ENCODE measurements around the gene SNHG17.
"Not testable (repeated sequence)": the region's sequence is repeated elsewhere in the genome, so short reads cannot be mapped to it uniquely, and the experiment has no call there.

Gene SNHG17

DNA sequence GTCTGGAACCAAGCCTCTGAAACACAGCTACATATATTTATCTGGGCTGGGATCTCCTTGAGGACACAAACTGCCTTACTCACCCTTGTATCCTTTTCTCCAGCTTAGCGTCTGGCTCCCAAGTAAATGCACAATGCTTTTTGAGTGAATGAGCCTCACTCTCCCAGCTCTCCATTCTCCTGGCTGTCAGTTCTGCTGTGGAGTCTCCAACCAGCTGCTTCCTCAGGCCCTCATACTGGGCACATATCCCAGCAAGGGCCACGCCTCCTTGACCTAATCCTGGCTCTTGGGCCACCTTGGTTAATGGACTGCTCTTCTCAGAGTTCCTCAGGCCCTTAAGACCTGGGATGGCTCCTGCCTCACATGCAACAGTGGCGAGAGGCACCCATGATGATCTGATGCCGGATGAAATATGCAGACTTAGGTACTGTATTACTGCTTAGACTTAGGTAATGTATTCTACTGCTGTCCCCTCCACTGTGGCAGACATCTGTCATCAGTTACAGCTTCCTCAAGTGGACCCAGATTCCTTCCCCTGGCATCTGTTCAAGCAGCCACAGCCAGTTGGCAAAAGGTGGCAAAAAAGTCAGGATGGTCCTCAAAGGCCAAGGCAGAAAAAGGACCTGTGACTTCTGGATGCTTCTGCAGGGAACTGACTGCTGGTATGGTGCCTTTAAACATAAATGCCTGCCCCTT lies 16.5 kb downstream of the SNHG17 start:
- DNase-seq = peak; percentile 48

DNA sequence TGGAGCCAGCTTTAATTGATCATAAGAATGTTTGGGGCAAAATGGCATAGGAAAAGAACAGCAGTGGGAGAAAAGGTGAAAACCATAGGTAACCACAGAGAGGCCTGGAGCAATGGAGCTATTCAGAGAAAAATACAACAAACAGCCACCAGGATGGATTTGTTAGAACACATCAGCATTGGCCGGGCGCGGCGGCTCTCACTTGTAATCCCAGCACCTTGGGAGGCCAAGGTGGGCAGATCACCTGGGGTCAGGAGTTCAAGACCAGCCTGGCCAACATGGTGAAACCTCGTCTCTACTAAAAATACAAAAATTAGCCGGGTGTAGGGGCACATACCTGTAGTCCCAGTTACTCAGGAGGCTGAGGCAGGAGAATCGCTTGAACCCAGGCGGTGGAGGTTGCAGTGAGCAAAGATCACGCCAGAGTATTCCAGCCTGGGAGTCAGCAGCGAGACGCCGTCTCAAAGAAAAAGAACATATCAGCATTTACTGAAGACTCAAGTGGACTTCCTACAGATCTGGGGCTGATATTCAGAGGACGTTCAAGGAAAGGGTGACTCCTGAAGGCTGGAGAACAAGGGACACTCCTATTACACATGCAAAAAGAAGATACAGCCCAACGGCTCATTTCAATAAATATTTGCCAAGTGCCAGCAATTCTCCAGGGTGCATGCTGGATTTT lies 20.2 kb downstream of the SNHG17 start:
- no peak for DNase-seq

DNA sequence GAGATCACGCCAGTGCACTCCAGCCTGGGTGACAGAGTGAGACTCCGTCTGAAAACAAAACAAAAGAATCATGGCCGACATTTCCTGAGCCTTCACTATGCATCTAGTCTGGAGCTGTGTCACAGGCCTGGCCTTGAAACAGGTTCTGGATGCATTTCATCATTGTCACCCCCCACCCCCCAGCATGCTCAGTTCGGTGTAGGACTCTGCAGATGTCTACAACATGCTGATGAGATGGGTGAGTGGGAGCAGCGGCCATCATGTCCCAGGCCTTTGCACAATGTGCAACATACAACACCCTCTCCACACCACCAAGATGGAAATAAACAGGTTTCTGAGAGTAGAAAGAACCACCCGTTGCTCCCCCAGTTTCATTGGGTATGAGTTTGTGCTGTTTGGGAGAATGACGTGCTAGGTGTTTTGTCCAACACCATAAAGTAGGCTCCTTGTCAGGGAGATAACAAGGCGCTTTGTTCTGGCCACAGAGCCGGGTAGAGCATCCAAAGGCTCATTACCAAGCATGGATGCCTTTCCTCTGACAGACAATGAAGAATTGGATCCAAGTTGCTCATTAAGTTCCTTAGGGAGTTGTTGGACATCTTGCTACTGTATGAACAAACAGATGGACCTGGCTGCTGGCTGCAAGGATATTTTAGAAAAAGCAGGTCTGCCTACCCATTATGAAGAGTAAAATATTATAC lies 22.1 kb downstream of the SNHG17 start:
- no peak for DNase-seq

DNA sequence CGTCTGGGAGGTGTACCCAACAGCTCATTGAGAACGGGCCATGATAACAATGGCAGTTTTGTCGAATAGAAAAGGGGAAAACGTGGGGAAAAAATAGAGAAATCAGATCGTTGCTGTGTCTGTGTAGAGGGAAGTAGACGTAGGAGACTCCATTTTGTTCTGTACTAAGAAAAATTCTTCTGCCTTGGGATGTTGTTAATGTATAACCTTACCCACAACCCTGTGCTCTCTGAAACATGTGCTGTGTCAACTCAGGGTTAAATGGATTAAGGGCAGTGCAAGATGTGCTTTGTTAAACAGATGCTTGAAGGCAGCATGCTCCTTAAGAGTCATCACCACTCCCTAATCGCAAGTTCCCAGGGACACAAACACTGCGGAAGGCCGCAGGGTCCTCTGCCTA lies 27.3 kb downstream of the SNHG17 start:
- not testable (repeated sequence) for DNase-seq

DNA sequence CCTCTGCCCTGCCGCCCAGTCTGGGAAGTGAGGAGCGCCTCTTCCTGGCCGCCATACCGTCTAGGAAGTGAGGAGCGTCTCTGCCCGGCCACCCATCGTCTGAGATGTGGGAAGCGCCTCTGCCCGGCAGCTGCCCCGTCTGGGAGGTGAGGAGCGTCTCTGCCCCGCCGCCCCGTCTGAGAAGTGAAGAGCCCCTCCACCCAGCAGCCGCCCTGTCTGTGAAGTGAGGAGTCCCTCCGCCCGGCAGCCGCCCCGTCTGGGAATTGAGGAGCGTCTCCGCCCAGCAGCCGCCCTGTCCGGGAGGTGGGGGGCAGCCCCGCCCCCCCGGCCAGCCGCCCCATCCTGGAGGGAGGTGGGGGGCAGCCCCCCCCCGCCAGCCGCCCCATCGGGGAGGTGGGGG lies 27.8 kb downstream of the SNHG17 start:
- DNase-seq = no peak

DNA sequence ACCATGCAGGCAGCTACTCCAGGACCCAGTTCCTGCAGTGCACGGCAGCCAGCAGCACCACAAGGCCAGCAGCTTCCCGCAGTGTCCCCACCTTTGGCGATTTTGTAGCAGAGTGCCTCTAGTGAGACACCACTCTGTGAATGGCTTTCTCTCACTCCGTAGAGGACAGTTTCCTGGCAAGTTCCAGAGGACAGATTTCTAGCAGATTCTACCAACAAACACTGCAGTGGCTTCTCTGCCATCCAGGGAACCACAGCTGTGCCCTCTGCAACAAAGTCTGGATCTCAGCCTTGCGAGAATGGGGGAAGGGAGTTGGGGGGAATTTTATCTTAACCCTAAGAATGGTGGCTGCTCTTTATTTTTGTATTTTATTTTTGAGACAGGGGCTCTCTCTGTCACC lies 28.7 kb downstream of the SNHG17 start:
- DNase-seq = no peak

DNA sequence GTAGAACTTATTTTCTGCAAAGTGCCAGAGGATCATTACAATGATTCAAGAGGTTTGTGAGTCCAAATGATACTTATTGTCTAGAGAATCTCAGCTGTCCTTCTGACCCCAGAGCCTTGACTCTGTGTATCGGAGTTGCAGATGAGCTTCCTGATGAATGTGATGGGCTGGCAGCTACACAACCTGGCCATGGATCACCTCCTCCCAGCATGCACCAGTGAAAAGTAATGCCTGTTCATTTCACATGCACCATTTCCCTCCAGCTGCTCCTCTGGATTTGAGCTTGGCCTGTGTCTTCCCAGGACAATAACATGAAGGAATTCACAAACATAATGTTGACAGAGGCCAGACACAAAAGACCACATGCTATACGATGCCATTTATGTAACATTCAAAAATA lies 30.0 kb downstream of the SNHG17 start:
- DNase-seq = no peak

DNA sequence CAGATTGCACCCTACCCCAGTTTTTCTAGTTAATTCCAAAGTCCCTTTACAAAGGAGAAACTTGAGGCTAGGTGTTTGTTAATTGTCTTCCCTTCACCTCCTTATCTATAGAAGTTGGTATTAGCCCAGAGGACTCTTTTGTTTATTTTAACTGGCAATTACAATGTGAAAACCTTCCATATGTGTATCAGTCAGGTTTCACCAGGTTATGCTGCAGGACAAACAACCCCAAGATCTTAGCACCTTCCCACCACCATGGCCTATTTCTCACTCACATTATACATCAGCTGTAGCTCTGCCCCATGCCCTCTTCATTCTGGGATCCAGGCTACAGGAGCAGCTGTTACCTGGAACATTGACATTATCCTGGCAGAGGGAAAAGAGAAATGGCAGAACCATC lies 31.1 kb downstream of the SNHG17 start:
- DNase-seq = no peak

DNA sequence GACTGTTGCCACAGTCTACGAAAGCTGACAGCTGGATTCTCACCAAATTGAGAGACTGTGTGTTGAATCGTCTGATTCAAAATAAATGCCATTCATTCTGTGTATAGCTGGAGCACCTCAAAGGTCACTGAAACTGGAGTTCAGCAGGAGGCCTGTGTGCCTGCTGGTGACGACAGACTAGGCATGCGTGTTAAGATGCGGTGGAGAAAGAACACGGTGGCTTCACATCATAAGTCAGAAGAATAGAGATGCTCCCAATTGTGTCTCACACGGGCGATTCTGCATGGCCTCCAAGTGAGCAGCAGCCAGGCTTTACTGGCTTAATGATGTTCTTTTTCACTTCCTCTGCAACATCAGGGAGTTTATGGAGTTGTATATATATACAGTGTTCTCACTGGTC lies 32.3 kb downstream of the SNHG17 start:
- DNase-seq = no peak

DNA sequence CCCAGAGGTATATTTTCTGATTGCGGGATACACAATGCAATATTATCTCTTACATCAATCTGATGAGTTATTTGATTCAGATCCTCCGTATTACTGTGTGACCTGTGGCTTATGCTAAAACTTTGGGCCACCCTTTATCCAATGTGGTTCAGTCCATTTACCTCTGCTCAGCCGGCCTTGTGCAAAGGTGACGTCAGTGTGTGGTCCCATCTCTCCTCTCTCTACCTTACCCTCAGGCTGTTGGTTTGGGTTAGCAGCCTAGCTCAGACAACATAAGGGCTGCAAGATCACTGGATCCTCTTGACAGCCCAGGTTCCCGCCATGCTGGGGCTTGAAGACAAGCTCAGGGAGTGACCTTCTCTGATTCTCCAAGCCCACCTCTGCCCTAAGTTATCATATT lies 33.0 kb downstream of the SNHG17 start:
- no peak for DNase-seq

DNA sequence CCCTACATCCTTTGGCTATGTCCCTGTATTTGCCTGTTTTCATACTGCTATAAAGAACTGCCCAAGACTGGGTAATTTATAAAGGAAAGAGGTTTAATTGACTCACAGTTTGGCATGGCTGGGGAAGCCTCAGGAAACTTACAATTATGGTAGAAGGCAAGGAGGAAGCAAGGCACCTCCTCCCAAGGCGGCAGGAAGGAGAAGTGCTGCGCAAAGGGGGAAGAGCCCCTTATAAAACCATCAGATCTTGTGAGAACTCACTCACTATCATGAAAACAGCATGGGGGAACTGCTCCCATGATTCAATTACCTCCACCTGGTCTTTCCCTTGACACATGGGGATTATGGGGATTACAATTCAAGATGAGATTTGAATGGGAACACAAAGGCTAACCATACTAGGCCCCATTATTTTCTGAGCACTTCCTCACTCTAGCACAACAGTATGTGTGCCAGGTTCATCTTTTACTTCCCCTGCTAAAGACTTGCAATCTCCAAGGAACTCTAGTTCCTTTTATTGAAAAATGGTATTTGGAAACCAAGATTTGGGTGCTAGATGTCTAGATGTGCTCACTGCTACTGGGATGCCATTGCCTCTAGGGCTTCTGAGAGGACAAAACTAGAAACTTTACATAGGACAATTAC lies 39.3 kb downstream of the SNHG17 start:
- not testable (repeated sequence) for DNase-seq

DNA sequence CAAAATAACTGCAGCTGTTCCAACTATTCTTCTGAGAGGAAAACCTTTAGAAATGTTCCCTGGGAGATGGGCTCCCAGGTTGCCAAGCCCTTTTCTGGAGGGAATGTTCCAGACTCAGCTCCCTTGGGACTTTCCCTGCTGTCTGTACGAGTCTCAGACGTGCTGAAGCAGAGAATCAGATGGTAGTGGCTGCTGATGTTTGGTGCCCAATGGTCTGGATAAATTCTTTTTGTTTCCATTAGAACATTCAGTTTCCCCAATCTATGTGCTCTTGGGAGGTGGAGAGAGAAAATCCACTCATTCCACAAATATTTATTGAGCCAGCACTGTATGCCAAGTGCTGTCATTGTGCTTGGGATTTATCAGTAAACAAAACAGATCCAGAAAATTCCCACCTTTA lies 40.0 kb downstream of the SNHG17 start:
- DNase-seq = no peak

DNA sequence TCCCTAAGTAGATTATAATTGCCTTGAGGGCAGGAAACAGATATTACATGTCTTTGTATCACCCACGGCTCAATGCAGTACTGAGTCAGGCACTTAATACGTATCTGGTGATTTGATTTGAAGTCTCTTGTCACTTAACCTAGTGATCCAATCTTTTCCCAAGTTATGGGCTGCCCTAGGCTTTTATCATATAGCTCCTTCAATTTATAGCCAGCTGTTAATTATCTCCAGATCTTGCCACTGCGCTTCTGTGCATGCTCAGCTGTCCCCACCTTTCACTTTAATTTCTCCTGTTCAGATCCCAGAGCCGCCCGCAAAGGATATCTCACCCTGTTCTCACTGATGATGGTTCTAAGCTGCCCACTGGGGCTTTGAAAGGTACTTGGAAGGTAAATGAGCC lies 41.9 kb downstream of the SNHG17 start:
- no peak for DNase-seq

DNA sequence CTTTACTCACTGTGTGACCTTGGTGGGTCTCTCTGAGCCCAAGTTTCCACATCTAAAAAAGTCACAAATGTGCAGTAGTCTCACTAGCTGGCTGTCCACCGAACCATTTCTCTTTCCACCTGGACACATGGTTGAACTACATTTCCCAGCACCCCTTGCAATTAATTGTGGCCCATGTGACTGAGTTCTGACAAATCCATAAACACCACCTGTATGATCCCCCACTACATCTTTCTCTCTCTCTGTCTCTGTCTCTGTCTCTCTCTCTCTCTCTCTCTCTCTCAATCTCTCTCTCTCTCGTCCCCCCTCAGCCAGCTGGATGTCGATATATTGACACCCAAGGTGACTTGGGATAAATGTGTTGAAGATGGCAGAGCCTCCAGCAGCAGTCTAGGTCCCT lies 42.8 kb downstream of the SNHG17 start:
- no peak for DNase-seq

DNA sequence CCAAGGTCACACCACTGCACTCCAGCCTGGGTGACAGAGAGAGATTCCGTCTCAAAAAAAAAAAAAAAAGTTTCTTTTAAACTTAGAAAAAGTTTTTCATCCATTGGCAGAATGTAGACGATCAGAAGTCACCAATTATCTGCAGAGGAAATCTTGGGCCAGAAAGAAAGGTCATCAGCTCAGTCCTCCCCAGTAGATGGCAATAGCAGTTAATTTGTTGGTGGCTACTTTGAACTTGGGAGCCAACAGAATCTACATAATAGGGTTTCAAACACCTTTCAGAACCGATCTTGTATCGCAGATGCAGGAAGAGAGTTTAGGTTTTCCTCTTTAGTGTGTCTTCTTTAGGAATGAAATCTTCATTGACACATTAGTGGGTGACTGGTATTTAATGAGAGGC lies 47.2 kb downstream of the SNHG17 start:
- DNase-seq = no peak

DNA sequence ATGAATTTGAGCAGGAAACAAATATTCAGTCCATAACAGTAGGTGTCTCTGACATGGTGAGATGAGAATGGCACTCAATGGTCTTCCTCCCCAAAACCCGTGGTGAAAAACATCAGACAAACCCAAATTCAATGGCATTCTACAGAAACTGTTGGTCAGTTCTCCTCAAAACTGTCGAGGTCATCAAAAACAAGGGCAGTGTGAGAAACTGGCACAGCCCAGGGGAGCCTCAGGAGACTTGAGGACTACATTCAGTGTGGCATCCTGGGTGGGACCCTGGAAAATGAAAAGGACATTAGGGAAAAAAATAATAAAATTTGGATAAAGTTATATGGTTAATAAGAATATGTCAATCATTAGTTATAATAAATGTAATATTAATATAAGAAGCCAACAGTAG lies 48.3 kb downstream of the SNHG17 start:
- no peak for DNase-seq

DNA sequence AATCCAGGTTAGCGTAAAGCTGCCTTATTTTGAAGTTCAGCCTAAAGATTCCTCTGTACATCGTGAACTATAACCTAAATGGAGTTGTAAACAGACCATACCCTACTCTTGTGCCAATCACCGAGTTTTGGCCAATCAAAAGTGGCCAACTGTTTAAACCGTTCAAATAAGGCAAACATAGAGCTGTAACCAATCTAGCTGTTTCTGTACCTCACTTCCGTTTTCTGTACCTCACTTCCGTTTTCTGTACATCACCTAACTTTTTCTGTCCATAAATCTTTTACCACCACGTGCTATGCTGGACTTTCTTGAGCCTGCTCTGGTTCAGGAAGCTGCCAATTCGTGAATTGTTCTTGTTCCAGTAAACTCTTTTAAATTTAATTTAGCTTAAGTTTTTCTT lies 49.1 kb downstream of the SNHG17 start:
- no peak for DNase-seq

DNA sequence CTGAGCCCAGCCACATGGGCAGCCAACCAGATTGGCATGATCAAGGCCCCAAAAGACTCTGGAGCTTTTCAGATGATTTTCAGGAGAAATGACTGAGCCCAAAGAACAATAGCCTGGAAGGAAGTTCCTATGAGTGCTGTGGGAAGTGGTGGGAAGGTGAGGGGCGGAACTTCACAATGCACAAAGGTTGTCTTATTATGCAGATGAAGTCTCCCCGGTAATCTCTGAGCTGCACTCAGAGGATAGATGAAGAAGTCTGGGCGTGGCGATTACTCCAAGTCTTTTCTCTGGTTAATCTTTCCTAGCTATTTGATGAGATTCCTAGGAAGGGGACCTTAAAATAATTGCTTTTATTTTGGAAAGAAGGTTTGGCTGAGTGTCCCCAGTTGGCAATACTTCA lies 52.0 kb downstream of the SNHG17 start:
- DNase-seq = no peak

DNA sequence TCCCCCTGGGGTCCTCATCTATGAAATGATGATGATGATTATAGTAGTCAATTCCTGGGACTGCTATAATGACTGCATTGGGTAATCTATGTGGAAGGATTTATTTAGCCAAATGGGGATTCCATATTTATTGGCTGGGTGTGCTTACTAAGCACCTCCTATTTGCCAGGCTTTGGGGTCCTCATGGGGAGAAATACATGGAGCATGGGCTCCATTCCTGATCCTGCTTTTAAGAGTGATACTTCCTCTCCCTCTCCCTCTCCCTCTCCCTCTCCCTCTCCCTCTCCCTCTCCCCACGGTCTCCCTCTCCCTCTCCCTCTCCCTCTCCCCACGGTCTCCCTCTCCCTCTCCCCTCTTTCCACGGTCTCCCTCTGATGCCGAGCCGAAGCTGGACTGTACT lies 57.3 kb downstream of the SNHG17 start:
- DNase-seq = not testable (repeated sequence)

DNA sequence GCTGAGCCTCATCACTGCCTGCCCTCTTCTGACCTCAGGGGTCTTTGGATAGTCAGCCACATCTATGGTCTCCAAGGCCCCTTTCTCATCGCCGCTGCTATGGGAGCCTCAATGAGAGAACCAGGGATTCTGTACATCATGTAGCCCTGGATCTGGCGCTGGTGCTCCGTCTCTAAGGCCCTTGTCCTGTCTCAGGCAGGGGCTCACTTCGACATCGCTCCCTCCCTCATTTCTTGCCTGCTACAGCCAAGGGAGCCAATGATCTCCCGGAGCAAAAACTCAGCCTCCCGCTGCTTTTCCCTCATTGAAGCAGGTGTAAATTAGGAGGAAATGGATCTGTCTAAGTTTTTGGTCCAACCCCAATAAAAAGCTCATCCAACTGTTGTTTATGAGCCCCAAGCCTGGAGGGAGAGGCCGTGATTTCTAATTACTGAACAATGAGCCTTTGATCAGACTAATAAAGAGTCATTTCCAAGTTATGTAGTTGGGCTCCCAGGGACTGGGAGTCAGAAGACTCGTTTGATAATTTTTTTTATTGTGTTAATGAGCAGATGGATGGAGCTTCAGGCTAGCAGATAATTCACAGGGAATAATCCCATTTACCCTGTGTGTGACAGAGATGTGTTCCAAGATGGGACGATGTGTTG lies 58.0 kb downstream of the SNHG17 start:
- DNase-seq = no peak

DNA sequence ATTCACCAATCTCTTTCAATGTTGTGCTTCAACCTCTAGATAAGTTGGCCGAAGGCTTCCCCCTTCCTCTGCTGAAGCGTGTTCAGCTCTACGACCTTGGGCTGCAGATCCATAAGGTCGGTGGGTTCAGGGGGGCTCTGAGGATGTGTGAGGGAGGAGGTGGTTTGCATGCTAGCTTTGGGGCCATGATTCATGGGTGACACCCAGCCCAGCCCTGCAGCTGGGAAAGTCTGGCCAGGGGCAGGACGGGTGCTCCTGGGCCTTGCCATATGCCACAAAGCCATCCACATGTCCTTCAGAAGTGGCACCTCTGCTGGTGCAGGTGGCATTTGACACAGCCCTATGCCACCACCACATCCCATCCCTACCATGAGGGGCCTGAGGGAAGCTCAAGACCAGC lies 61.2 kb downstream of the SNHG17 start:
- no peak for DNase-seq

DNA sequence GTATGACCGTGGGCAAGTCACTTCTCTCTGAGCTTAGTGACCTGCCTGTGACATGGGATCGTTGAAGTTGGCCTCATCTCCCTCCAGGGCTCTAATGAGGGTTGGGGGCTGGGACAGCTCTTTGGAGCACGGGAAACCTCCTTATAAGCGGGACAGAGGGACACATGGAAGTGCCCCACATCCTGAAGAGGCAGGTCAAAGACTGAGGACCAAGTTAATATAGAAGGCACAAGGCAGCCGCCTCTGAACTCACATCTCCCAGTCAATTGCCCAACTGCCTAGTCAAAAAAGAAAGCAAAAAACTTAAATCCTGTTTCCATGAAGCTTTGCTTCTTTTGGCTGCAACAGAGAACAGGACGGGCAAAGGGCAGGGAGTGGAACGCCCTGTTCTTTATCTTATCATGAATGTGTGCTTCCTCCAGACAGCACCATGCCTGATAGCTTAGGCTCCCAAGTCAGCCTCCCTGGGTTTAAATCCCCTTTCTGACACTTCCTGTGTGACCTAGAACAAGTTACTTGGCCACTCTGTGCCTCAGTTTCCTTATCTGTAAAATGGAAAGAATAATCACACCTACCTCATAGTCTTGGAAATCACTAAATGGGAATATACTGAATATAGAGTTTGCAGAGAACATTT lies 61.8 kb downstream of the SNHG17 start:
- no peak for DNase-seq

DNA sequence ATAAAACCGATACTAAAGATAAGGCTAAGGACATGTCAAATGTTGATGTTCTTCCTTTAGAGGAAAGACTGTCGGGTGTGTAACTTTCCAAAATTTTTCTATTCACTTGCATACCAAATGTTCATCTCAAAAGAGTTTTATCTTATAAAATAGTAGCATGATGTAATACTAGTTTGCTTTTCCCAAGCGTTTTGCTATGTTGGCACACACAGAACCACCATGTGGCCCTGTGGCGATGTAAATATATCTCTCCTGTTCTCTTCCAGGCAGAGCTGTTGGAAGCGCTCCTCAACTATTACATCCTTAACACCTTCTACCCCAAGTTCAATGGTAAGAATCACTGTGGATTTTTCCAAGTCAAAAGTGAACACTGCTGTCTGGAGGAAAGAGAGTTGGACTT lies 62.3 kb downstream of the SNHG17 start:
- no peak for DNase-seq
